HCT116 (cell line): ENCODE measurements around the gene UBE2O.

Experiments
- CTCF ChIP-seq, 3 experiments: fragments of 200-600 bp in 1 of 3; sonication (generic) in 1 of 3; IDR thresholded peaks in 2 of 3; conservative IDR thresholded peaks in 1 of 3; 2 replicates each; pipeline ENCODE4 v1.5.1; 2012 to 2017; ENCODE audit warnings: low read depth in 2 of 3, low read length in 2 of 3, antibody characterized with exemption in 1 of 3, borderline replicate concordance in 1 of 3, control low read depth in 1 of 3, mild to moderate bottlenecking in 1 of 3, mixed read lengths in 1 of 3, mixed run types in 1 of 3, moderate library complexity in 1 of 3; ENCODE audit not compliant: insufficient read depth in 1 of 3
- EZH2phosphoT487 ChIP-seq: fragments of 200-600 bp; IDR thresholded peaks from 2 replicates; pipeline ENCODE4 v1.6.1; 2018; ENCODE audit warnings: antibody characterized with exemption, borderline replicate concordance
- POLR2A ChIP-seq: IDR thresholded peaks from 2 replicates; pipeline ENCODE4 v1.7.0; 2011; ENCODE audit warnings: borderline replicate concordance; ENCODE audit not compliant: insufficient read depth, insufficient read length; ENCODE audit errors: extremely low read depth
- REST ChIP-seq: IDR thresholded peaks from 2 replicates; pipeline ENCODE4 v1.6.1; 2012; ENCODE audit warnings: low read depth

DNA sequence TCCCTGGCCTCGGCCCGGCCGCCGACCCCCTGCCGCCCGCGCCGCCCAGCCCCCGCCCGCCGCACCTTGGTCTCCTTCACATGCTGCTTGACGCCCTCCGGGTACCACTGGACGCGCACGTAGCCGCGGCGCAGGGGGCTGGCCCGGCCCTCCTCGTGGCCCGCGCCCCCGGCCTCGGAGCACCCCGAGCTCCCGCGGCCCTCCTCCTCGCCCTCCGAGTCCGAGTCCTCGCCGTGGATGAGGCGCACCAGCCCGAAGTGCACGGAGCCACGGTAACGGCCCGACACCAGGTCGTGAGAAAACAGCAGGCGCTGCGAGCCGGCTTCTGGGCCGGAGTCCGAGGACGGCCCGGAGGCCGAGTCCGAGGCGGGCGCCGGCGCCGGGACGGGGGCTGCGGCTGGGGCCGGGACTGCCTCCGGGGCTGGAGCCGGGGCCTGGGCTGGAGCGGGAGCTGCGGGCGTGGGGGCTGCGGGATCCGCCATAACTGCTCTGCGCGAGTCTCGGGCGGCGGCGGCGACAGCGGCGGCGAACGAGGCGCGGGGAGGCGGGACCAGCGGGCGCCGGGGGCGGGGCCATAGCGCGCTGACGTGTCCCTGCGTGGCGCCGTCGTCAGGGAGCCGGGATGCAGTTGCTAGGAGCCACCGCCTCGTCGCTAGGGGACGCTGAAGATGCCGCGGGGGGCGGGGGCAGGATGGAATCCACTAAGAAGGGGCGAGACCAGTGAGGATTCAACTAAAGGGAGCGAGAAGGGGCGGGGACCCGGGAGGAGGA, at the start of gene UBE2O:
- peak; percentile 52 for TF ChIP-seq POLR2A
- no peak for TF ChIP-seq EZH2phosphoT487
- peak in 1 of 3 experiments; percentile 41; a peak in 2 of 6 replicates for TF ChIP-seq CTCF (IDR thresholded peaks at IDR 0.05 in 2 of 3, conservative IDR thresholded peaks at IDR 0.05 in 1 of 3; ENCODE audit: borderline replicate concordance in 1 of 3, insufficient read depth in 1 of 3, low read depth in 2 of 3, low read length in 2 of 3)
- no peak for TF ChIP-seq REST
